GM21390 (cell line): Measurements from ENCODE around the gene RPTOR.
"Not testable (repeated sequence)": the region's sequence is repeated elsewhere in the genome, so short reads cannot be mapped to it uniquely, and the experiment has no call there.

Source experiments
- ATAC-seq: cut with Tn5 transposase; IDR thresholded peaks from one replicate; pipeline ENCODE4 v1.9.1; 2021; ENCODE audit not compliant: unreplicated experiment

The RPTOR gene

DNA sequence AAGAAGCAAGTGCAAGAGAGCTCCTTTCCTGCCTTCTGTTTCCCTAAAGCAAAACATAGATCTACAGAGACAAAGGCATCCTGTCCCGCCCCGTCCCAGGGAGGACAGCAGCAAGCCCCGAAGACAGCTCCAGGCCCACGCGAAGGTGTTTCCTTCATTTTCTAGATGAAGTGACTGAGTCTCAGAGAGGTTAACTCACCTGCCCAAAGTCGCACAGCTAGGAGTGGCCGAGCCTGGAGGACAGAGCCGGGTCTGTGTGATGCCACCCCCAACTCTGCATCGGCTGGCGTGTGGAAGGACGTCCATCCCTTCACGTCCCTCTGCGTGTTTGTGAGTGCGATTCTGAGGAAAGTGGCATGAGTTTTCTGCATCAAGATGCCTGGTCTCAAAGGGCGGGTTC, 259.8 kb downstream of the RPTOR start:
- ATAC-seq, result no peak

- ATAC-seq, result no peak
These were observed 260.6 kb downstream of the RPTOR start for GRCh38 chr17:80805032-80805751.

DNA sequence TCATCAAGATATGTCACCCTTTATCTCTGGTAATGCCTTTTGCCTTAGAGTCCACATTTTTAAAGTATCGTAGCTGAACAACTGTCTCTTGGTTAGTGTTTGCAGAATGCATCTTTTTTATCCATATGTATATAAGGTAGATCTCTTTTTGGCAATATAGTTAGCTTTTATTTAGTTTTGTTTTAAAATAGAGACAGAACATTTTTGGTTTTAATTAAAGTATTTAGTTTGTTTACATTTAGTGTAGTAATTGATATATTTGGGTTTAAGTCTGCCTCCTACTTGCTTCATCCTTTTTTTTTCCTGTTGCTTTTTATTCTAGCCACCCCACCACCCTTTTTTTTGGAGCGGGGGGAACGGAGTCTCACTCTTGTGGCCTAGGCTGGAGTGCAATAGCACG, 262.4 kb downstream of the RPTOR start:
- ATAC-seq, result no peak

GRCh38 chr17:80807882-80808281, 263.2 kb downstream of the RPTOR start:
- no peak for ATAC-seq

DNA sequence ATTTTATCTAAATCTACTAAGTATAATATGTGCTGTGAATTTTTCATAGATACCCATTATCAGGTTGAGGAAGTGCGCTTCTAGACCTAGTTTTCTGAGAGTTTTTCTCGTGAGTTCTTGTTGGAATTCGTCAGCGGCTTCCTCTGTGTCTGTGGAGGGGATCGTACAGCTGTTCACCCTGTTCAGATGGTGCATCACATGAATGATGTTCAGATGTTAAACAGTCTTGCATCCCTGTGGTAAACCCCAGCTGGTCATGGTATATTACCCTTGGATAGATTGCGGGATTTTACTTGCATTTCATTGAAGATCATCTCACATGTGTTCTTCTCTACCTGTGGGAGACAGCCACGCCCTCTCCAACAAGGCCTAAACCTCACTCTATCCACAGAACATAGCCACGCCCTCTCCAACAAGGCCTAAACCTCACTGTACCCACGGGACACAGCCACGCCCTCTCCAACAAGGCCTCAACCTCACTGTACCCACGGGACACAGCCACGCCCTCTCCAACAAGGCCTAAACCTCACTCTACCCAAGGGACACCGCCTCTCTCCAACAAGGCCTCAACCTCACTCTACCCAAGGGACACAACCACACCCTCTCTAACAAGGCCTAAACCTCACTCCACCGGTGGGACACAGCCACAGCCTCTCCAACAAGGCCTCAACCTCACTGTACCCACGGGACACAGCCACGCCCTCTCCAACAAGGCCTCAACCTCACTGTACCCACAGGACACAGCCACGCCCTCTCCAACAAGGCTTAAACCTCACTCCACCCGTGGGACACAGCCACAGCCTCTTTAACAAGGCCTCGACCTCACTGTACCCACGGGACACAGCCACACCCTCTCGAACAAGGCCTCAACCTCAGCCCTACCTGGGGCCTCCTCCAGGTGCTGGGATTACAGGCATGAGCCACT, 266.8 kb downstream of the RPTOR start:
- ATAC-seq, result no peak

- ATAC-seq, result no peak
These were observed 267.9 kb downstream of the RPTOR start for GRCh38 chr17:80812362-80813088.

- ATAC-seq, result no peak
These were observed 268.7 kb downstream of the RPTOR start for GRCh38 chr17:80813318-80813717.

GRCh38 chr17:80814491-80814890, 269.9 kb downstream of the RPTOR start:
- ATAC-seq, result no peak

GRCh38 chr17:80815151-80815681, 270.6 kb downstream of the RPTOR start:
- no peak for ATAC-seq

- ATAC-seq, result not testable (repeated sequence)
These were observed 271.1 kb downstream of the RPTOR start for GRCh38 chr17:80815718-80816117.

DNA sequence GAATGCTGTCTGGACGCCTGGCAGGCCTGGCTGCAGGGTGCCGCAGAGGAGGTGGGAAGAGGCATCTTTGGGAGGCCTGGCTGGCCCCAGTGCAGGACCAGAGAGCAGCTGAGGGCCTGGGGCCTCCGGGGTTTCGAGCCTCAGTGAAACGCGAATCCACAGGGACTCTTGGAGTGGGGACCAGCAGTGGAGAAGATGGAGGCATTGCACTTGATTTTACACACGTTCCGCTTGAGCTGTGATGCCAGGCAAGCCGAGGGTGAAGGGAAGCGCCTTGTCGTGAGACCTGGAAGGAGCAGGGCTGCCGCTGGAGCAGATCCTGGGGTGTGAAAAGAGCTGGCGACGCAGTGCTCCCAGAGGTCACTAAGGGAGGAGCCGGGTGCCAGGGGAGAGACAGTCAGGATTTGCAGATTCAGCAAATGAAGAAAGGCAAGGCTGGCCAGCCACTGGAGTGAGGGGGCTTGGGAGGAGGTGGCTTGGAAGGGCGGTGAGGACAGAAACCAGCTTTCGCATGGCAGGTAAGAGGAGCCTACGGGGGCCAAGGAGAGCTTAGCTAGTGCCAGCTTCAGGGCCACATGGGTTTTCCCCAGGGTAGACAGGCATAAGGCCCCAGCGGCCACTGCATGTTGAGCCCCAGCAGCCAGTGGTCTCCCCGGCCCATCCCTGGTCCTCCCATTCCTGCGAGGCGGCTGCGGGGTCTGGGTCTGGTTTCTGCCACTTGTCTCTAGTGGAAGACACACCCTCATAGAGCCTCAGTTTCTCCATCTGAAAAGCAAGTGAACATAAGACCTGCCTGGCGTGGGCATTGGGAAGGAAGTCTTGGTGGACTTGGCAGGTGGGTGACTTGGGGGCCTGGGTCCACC, 271.8 kb downstream of the RPTOR start:
- no peak for ATAC-seq

GRCh38 chr17:80817321-80817845, 272.7 kb downstream of the RPTOR start:
- no peak for ATAC-seq

GRCh38 chr17:80817861-80818260, 273.2 kb downstream of the RPTOR start:
- no peak for ATAC-seq

- ATAC-seq, result no peak
These were observed 274.2 kb downstream of the RPTOR start for GRCh38 chr17:80818871-80819270.

GRCh38 chr17:80819422-80820164, 275.0 kb downstream of the RPTOR start:
- ATAC-seq, result no peak

DNA sequence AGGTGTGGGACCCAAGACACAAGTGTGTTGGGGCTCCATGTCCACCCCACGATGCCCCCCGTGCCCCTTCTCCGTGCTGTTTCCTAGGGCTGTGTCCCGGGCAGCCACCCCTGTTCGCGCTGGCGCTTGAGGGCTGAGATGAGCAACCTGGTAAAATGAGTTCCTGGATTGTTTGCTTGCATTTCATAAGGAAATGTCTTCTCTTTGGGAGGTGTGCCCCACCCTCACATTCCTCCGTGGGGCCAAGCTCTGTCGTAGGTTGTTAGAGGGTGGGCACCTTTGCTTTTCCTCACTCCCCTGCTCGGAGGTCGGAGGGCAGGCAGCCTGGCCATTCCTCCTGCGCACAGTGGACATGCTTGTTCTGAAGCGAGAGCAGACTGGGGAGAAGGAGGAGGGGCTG, 275.7 kb downstream of the RPTOR start:
- no peak for ATAC-seq

DNA sequence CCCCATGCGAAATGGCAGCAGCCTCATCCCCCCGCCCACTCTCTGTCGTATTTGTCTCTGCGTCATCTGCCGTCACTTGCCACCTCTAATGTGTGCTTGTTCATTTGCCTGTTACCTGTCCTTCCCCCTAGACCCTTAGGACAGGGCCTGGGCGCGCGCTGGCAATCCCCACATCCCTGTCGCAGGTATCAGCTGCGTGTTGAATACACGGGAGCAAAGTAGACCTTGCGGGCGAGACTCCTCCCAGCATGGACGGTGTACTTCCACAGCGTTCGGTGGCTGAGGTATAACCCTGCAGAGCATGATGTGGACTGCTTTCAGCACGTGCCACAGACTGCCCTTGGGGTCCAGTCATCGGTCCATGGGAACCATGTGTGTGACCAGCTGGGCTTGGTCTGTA, 276.9 kb downstream of the RPTOR start:
- ATAC-seq, result no peak

DNA sequence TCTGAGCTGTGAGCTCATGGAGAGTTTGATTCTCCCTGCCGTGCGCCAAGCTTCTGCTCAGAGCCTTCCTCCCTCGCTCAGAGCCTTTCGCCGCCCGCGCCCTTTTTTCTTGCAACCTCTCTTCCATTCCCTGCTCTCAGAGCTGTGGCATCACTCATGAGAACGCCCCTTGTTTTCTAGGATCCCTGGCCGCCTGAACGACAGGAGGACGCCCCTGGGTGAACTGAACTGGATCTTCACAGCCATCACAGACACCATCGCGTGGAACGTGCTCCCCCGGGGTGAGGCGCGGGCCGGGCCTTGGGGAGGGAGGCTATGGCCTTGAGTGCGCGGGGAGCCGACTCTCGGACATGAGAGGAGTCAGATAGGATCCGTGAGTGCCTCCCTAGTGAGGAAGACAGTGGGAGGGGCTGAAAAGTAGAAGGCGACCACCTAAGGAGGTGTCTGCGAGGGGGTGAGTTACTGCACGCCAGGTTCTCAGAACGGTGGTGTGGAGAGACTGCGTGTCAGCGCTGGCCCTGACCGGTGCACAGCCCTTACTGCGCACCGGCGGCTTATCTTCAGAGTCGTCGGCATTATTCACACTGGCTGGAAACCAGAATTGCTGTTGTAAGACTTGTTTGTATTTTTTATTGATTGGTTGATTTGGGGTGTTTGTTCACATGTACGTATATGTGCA, 277.5 kb downstream of the RPTOR start:
- ATAC-seq, result no peak
